NCI-H2107 treated with DMSO at 0.1 percent for 48 hours (cell line): ENCODE results near the gene TAMM41.
"Not testable (repeated sequence)": the region's sequence is repeated elsewhere in the genome, so short reads cannot be mapped to it uniquely, and the experiment has no call there.

Source experiments
- DNase-seq: peaks from one replicate; lab custom pipeline; 2025; ENCODE audit not compliant: unreplicated experiment; lab: John Stamatoyannopoulos, UW

TAMM41 gene

GRCh38 chr3:11769704-11770476 is 76.8 kb downstream of the TAMM41 start:
- DNase-seq = no peak

DNA sequence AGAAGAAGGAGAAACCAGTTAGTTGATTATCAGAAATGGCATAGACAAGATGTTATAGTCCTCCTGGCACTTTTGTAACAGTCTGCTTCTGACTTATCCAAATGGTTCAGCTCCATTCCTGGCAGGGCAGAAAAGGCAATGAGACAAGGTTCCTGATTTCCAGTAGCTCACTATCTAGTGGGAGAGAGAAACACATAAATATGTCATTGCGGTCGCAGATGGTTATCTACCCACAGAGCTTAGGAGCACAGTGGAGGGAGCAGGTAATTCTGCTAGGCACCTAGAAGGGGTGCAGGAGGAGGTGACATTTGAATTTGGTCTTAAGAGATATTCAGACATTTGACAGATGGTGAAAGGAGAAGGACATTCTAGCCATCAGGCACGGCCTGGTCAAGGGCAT is 78.1 kb downstream of the TAMM41 start:
- DNase-seq = no peak

DNA sequence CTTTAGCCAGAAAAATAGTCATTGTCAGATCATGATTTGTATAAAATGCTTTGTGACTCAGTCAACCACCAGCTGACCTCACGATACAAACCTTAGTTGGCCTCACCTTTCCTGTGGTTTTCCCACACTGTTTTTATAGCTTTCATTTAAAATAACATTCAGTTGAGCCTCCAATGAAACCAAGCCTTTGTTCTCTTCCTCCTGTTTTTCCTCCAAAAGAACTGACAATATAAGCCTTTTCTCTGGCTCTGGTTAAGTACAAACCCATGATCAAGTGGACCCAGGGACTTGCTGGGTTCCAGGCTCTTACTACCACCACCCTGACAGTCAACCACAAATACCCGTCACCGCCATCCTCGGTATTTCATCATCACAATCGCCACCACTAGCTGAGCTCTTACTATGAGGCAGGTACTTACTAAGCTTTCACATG is 81.7 kb downstream of the TAMM41 start:
- DNase-seq = no peak

DNA sequence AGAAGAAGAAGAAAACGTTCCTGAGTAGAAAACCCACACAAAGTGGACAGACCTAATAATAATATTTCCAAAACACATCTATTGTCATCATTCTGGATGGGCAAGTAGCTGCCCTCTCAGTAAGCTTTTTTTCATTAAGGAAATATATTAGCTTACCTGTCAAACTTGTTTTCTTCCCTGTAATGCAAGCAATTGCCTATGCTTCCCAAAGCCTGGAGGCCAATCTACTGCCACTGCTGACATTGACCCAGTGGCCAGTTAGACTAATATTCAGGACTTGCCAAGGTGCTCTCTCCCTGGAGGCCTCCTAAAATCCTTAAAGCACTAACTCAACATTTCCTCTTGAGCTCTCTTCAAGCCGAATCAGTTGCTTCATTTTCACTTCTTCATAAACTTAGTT is 86.7 kb downstream of the TAMM41 start:
- DNase-seq = no peak

DNA sequence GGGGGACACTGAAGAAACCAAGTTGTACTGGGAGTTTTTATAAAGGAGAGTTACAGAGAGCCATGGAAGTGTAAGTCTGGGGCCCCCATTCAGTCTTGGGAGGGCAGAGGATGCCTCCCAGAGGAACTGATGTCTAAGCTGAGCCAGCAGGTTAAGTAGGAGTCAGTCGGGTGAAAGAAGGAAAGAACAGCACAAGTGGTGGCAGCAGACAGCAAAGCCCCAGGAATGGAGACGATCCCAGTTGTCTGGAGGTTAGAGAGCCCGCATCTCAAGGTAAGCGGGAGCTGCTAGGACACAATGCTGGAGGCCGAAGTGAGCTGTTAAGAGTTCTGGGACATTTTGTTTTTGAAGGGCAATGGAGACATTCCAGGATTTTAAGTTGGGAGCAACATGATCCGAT is 88.8 kb downstream of the TAMM41 start:
- no peak for DNase-seq

DNA sequence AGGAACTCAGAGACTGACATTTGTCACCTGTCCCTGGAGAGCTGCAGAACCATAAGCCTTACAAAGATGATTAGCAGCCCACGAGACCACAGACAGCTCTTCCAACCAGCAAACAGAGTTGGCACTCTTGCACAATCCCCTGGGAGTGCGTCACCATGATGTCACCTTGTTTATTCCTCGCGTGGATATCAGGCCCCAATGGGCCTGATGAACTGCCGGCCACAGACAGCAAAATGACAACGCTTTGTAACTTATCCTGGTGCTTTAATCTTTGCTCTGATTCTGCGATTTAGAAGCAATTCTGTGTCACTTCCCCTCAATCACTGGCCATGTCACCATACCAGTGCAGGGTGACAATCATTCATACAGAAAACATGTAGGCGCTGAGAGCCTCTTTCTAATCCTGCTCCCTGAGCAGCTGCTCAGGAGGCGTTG is 89.2 kb downstream of the TAMM41 start:
- DNase-seq = peak; percentile 33

GRCh38 chr3:11755276-11755675 is 91.4 kb downstream of the TAMM41 start:
- no peak for DNase-seq

GRCh38 chr3:11752254-11752653 is 94.4 kb downstream of the TAMM41 start:
- not testable (repeated sequence) for DNase-seq

DNA sequence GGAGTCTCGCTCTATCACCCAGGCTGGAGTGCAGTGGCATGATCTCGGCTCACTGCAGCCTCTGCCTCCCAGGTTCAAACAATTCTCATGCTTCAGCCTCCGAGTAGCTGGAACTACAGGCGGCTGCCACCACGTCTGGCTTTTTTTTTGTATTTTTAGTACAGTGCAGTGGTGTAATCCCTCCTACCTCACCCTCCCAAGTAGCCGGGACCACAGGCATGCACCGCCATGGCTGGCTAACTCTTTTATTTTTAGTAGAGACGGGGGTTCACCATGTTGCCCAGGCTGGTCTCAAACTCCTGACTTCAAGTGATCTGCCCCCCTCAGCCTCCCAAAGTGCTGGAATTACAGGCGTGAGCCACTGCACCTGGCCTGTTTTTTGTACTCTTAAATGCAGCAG is 98.4 kb downstream of the TAMM41 start:
- not testable (repeated sequence) for DNase-seq
